ENCODE data around the gene CRLF2. TPM values are rescaled to one million over a fixed set of nuclear protein-coding genes. Genes with fewer than 3 reads are reported as not detected.
A peak's percentile ranks its signal among the peaks of the same experiment; 100 is the strongest.
"Not testable (repeated sequence)": the region's sequence is repeated elsewhere in the genome, so short reads cannot be mapped to it uniquely, and the experiment has no call there.

CRLF2 gene
- polyA plus RNA-seq, 12 donors: 0.14 TPM; not detected in 11

- DNase-seq: no peak
Observed at GRCh38 chrX:1215123-1215823, 2.8 kb upstream of the CRLF2 start.

GRCh38 chrX:1213971-1214370 lies 1.5 kb upstream of the CRLF2 start:
- DNase-seq: no peak

GRCh38 chrX:1210844-1211243 lies 1.6 kb downstream of the CRLF2 start:
- DNase-seq: no peak

DNA sequence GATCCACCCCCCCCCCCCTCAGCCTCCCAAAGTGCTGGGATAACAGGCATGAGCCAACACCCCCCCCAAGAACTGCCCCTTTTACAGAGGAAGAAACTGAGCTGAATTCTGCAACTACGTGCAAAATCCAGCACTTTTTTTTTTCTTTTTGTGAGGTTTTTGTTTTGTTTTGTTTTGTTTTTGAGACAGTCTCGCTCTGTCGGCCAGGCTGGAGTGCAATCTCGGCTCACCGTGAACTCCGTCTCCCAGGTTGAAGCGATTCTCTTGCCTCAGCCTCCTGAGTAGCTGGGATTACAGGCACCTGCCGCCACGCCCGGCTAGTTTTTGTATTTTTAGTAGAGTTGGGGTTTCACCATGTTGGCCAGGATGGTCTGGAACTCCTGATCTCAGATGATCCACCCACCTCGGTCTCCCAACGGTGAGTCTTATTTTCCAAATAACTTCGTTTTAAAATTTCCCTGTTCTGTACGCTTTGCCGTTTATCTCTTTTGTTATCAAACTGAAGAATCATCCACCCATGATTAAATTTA lies 4.9 kb downstream of the CRLF2 start:
- DNase-seq: no peak

GRCh38 chrX:1205681-1206611 lies 6.5 kb downstream of the CRLF2 start:
- peak; percentile 73 for DNase-seq

DNA sequence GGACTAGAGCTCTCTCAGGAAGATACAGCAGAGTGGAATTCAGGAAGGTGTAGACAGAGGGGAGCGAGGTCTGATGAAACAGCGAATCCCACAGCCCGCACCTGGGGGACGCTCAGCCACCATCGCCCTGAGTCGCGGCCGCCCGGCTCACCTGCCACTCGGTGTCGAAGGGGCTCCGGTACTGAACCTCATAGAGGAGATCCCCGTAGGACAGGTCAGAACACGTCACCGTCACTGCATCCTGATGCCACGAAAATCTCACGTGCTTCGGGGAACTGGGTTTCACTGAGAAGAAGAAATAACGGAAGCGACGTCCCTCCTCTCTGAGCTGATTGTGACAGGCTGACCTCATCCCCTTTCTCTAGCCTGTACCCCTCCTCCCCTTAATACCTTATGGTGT lies 10.2 kb downstream of the CRLF2 start:
- DNase-seq: no peak

GRCh38 chrX:1196436-1196835 lies 16.0 kb downstream of the CRLF2 start:
- DNase-seq: no peak

- not testable (repeated sequence) for DNase-seq
Observed at GRCh38 chrX:1192196-1192595, 20.3 kb downstream of the CRLF2 start.

DNA sequence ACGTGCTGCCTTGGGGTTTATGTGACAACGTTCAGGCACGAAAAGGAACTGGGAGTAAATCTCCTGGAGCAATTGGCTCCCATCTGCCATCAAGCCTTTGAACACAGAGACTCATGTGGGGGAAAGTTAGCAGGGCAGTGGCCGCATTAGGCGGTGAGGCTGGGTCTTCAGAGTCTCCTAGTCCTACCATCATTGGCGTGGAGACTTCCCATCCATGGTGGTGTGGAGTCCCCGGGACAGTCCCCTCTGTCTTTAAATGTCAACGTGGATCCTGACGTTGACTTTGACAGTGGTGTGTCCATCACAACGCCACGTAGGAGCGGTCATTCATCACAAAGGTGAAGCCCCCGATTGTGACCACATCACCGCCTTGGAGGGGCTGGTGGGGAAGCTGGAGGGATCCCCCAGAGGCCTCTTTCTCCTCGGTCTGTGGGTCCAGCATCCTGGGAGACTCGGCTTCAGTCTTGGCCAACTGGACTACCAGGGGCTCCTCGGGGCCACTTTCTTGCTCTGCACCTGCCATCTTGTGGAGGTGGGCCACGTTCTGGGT lies 21.8 kb downstream of the CRLF2 start:
- no peak for DNase-seq

DNA sequence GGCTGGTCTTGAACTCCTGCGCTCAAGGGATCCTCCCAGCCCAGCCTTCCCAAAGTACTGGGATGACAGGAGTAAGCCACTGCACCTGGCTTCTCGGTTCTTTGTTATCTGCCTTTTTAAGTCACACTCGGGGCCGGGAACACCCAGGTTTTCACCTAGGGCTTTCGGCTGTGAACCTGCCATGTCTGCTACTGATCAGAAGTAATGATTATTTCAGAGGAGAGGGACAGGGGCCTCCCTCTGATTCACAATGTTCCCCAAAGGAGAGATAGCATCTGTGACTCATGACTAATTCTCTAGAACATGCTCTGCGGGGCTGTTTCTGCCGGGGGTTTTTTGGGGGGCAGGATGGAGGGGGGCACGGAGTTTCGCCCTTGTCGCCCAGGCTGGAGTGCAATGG lies 26.9 kb downstream of the CRLF2 start:
- no peak for DNase-seq

DNA sequence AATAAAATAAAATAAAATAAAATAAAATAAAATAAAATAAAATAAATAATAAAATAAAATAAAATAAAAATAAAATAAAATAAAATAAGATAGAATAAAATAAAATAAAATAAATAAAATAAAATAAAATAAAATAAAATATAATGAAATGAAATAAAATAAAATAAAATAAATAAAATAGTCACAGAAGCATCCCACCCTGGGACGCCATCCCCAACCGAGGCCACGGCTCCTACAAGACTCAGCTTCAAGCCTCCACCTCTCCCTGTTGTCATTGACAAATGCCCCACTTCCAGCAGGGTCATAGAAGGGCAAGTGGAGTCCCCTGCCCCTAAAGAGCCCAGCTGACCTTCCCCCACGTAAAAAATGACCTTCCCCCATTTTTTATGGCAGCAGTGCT lies 30.2 kb downstream of the CRLF2 start:
- no peak for DNase-seq

- not testable (repeated sequence) for DNase-seq
Observed at GRCh38 chrX:1181661-1182060, 30.8 kb downstream of the CRLF2 start.

DNA sequence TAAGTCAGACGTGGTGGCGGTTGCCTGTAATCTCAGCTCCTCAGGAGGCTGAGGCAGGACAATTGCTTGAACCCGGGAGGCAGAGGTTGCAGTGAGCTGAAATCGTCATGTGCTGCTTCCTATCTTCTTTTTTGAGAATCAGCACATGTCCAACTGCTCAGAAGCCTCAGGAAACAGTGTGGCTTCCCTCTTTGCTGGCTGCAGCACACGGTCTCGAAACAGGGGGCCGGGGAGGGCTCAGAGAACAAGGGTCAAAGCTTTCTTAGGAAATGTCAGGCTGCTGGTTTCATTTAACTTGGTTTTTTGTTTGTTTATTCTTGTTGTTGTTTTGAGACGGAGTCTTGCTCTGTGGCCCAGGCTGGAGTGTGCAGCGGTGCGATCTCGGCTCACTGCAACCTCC lies 31.3 kb downstream of the CRLF2 start:
- no peak for DNase-seq

- peak; percentile 8 for DNase-seq
Observed at GRCh38 chrX:1178580-1179057, 33.8 kb downstream of the CRLF2 start.

DNA sequence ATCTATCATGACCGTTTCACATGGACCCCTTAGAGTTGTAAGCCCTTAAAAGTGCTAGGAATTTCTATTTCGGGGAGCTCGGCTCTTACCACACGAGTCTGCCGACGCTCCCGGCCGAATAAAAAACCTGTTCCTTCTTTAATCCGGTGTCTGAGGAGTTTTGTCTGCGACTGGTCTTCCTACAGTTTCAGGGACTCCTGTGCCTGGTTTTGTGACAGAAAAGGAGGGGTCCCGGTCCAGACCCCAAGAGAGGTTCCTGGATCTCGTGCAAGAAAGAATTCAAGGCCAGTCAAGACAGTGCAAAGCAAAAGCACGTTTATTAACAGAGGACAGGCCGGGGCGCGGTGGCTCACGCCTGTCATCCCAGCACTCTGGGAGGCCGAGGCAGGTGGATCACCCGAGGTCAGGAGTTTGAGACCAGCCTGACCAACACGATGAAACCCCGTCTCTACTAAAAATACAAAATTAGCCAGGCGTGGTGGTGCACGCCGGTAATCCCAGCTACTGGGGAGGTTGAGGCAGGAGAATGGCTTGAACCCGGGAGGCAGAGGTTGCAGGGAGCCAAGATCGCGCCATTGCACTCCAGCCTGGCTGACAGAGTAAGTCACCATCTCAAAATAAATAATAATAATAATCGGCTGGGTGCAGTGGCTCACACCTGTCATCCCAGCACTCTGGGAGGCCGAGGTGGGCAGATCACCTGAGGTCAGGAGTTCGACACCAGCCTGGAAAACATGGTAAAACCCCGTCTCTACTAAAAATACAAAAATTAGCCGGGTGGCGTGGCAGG lies 35.7 kb downstream of the CRLF2 start:
- DNase-seq: not testable (repeated sequence)

- not testable (repeated sequence) for DNase-seq
Observed at GRCh38 chrX:1174609-1175545, 37.6 kb downstream of the CRLF2 start.

DNA sequence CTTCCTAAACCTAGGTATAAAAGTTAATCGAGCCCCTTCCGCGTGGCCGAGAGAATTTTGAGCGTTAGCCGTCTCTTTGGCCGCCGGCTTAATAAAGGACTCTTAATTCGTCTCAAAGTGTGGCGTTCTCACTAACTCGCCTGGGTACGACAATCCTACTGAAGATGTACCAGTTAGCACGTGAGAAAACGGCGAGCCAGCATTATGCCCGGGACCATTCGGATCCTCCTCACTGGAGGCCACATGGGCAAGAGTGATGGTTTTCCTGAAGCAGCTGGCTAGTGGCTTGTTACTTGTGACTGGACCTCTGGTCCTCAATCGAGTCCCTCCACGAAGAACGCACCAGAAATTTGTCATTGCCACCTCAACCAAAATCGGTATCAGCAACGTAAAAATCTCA lies 39.0 kb downstream of the CRLF2 start:
- not testable (repeated sequence) for DNase-seq

DNA sequence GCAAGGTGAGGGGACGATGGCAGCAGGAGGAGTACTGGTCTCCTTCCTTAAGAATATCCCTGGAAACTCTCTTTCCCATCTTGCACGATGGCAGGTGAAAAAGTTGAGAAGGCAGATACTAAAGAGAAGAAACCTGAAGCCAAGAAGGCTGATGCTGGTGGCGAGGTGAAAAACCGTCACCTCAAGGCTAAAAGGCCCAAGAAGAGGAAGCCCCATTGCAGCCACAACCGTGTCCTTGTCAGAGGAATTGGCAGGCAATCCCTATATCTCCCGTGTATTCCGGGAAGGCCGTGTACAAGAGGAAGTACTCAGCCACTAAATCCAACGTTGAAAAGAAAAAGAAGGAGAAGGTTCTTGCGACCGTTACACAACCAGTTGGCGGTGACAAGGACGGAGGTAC lies 40.0 kb downstream of the CRLF2 start:
- DNase-seq: no peak

- not testable (repeated sequence) for DNase-seq
Observed at GRCh38 chrX:1171915-1172314, 40.5 kb downstream of the CRLF2 start.

DNA sequence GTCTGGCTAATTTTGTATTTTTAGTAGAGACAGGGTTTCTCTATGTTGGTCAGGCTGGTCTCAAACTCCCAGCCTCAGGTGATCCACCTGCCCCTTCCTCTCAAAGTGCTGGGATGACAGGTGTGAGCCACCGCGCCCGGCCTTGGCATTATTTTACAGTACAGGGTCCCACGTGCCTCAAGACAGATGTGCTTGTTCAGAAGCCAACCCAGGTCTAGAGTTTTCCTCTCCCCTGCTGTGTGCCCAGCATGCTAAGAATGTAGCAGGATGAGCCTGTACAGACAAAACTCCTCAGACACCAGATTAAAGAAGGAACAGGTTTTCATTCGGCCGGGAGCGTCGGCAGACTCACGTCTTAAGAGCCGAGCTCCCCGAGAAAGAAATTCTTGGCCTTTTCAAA lies 42.2 kb downstream of the CRLF2 start:
- DNase-seq: no peak

Data from muscle of arm (tissue), 12 donors.